ENCODE results near the gene HYAL1. TPM values are rescaled to one million over a fixed set of nuclear protein-coding genes. Genes with fewer than 3 reads are reported as not detected.

HYAL1 gene
- total RNA-seq, 1 donor from 2014 or later, result 0.47 TPM

DNA sequence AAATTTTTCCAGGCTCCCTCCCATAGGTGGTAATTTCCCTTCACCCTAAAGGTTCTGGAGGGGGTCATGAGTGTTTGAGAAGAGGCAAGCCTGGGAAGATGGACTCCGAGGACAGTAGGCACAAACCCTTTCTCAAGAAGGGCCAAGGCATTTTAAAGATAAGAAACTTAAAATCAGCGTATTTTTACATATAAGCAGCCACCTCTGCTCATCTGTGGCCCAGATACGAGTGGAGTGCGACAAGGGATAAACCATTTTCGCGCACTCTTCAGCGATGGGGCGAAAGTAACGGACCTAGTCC is 36.7 kb upstream of the HYAL1 start:
- ChIA-PET POLR2A (interaction anchor here (0.6 to 6.5 kb wide), 13 partner anchors 8 to 1886 kb away, joined by 3 to 195 read pairs (median 6); partner anchors contain the start of genes CYB561D2, GNAI2, HEMK1 and HYAL2), CTCF (interaction anchor here (0.9 to 1.8 kb wide), 2 partner anchors 10 to 19 kb away, joined by 3 to 6 read pairs; partner anchors contain the start of genes CYB561D2 and NPRL2)
- peak overlapping the region; percentile 95 for H3K4me3 Mint-ChIP-seq
- H3K9me3 Mint-ChIP-seq, result no peaks in the 10 kb centered on the region
- TF ChIP-seq, protein P1, sequence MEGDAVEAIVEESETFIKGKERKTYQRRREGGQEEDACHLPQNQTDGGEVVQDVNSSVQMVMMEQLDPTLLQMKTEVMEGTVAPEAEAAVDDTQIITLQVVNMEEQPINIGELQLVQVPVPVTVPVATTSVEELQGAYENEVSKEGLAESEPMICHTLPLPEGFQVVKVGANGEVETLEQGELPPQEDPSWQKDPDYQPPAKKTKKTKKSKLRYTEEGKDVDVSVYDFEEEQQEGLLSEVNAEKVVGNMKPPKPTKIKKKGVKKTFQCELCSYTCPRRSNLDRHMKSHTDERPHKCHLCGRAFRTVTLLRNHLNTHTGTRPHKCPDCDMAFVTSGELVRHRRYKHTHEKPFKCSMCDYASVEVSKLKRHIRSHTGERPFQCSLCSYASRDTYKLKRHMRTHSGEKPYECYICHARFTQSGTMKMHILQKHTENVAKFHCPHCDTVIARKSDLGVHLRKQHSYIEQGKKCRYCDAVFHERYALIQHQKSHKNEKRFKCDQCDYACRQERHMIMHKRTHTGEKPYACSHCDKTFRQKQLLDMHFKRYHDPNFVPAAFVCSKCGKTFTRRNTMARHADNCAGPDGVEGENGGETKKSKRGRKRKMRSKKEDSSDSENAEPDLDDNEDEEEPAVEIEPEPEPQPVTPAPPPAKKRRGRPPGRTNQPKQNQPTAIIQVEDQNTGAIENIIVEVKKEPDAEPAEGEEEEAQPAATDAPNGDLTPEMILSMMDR (IDR thresholded peaks at IDR 0.05), result no peak
- intact Hi-C loops (cut with micrococcal nuclease), result loop anchor here (1.0 kb wide), 1 partner anchor 10 kb away; the partner anchor contains the start of genes CYB561D2 and NPRL2
- no peaks in the 10 kb centered on the region for H3K27me3 Mint-ChIP-seq
- peaks cover 55% of the 10 kb centered on the region for H3K4me1 Mint-ChIP-seq
- peaks cover 10% of the 10 kb centered on the region for H3K36me3 Mint-ChIP-seq (ENCODE audit: low read depth)
- ATAC-seq (ENCODE audit: low read depth) (no peak), DNase-seq (no peak)
- peak overlapping the region; percentile 98 for H3K27ac Mint-ChIP-seq

DNA sequence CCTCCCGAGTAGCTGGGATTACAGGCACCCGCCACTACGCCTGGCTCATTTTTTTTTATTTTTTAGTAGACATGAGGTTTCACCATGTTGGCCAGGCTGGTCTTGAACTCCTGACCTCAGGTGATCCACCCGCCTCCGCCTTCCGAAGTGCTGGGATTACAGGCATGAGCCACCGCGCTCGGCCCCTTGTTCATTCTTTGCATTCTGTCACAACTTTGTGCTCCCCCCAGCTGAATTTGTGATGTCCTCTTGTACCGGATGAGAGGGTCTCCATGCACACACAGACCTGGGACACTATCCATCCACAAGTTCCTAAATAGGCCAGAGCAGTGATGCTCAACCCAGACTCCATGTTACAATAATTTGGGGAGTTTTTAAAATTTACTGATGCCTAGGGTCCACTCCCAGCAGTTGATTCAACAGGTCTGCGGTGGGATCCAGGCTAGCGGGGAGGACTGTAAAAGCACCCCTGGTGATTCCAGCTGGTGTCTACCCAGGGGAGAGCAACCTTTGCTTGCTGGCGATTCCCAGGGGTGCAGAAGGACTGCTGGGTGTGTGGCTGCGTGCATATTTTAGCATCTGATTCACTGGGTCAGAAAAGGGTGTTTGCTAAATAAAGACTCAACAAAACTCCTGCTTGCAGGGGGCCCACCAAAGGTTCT is 36.2 kb upstream of the HYAL1 start:
- DNase-seq (no peak), ATAC-seq (ENCODE audit: low read depth) (no peak)
- TF ChIP-seq, protein P1 (IDR thresholded peaks at IDR 0.05), result no peak
- H3K36me3 Mint-ChIP-seq (ENCODE audit: low read depth), result peaks cover 10% of the 10 kb centered on the region
- no peaks in the 10 kb centered on the region for H3K9me3 Mint-ChIP-seq
- H3K4me3 Mint-ChIP-seq, result peak overlapping the region; percentile 95
- no peaks in the 10 kb centered on the region for H3K27me3 Mint-ChIP-seq
- intact Hi-C loops (cut with micrococcal nuclease), result loop anchor here (1.0 kb wide), 1 partner anchor 11 kb away; the partner anchor contains the start of genes CYB561D2 and NPRL2
- peaks cover 57% of the 10 kb centered on the region for H3K4me1 Mint-ChIP-seq
- H3K27ac Mint-ChIP-seq, result peak overlapping the region; percentile 98
- CTCF ChIA-PET, result interaction anchor here (1.8 kb wide), 1 partner anchor 11 kb away, joined by 6 read pairs; the partner anchor contains the start of genes CYB561D2 and NPRL2
- POLR2A ChIA-PET, result interaction anchor here (0.7 to 6.5 kb wide), 9 partner anchors 9 to 1328 kb away, joined by 5 to 195 read pairs (median 9); partner anchors contain the start of genes CYB561D2, HEMK1, HYAL2 and HYAL3

DNA sequence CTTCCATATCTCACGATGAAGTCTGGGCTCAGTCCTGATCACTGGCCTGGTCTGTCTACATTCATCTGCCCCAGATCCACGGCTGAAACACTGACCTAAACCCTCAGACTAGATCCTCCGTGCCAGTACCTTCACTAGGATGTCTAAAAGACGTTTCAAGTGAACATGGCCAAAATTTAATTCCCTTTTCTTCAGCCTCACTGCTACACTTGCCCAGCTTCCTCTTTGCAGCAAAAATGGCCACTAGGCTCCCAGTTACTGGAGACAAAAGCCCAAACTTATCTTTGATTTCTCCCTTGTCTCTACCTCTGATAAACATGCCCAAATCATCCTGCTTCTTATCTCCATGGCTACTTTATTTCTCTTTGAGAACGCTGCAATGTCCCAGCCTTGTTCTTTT is 35.6 kb upstream of the HYAL1 start:
- ChIA-PET CTCF (interaction anchor here (3.8 kb wide), 1 partner anchor 9 kb away, joined by 16 read pairs; no protein-coding TSS in a partner anchor), POLR2A (interaction anchor here (0.6 to 6.5 kb wide), 12 partner anchors 9 to 1615 kb away, joined by 3 to 195 read pairs (median 7); partner anchors contain the start of genes CYB561D2, HYAL2, HYAL3 and NAA80)
- Mint-ChIP-seq H3K27ac (peak overlapping the region; percentile 98), H3K27me3 (no peaks in the 10 kb centered on the region), H3K4me1 (peaks cover 62% of the 10 kb centered on the region), H3K9me3 (no peaks in the 10 kb centered on the region), H3K4me3 (peak overlapping the region; percentile 95), H3K36me3 (ENCODE audit: low read depth) (peaks cover 14% of the 10 kb centered on the region)
- TF ChIP-seq, protein P1 (IDR thresholded peaks at IDR 0.05), result no peak
- intact Hi-C loops (cut with micrococcal nuclease), result no loop called here
- ATAC-seq (ENCODE audit: low read depth) (no peak), DNase-seq (no peak)

DNA sequence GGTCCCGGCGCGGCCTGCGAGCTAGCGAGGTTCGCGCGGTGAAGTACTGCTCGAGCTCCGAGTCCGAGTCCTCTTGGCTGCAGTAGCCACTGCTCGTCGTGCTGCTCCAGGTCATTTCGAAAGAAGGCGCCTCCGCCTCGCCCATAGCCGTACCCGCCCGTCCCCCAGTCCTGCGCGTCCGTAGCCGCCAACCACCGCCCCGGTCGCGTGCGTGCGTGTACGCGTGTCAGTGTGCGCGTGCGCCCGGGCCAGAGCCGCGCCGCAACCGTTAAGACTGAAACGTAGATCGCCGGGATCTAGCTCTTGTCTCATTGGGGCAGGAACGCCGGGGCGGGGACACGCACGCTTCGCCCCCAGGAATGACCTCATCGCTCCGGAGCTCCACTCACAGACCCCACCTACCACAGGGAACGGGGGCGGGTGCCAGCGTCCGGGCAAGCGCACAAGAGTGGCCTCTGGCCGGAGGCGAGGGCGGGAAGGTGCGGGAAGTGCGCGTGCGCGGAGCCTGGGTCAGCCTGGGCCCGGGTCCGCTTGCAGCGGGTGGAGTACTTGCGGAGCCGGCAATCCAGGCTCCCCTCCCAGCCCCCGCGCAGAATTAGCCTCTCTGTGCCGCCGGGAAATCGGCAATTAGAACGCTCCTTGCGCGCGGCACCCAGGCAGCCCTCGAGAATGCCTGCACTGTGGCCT is 33.9 kb upstream of the HYAL1 start:
- DNase-seq, result peak; percentile 90
- Mint-ChIP-seq H3K27me3 (no peaks in the 10 kb centered on the region), H3K27ac (peak overlapping the region; percentile 98), H3K9me3 (no peaks in the 10 kb centered on the region), H3K4me3 (peak overlapping the region; percentile 95), H3K36me3 (ENCODE audit: low read depth) (peaks cover 20% of the 10 kb centered on the region), H3K4me1 (peaks cover 66% of the 10 kb centered on the region)
- CTCF ChIA-PET, result interaction anchor here (0.7 to 3.8 kb wide), 8 partner anchors 9 to 143 kb away, joined by 3 to 16 read pairs (median 6); partner anchors contain the start of genes CYB561D2, HYAL2, HYAL3 and NAA80
- peak; percentile 83 for ATAC-seq (ENCODE audit: low read depth)
- intact Hi-C loops (cut with micrococcal nuclease), result loop anchor here (1.0 to 2.0 kb wide), 4 partner anchors 9 to 38 kb away; partner anchors contain the start of genes HYAL3, NAA80, TMEM115 and TUSC2
- TF ChIP-seq, protein P1 (IDR thresholded peaks at IDR 0.05), result no peak
- POLR2A ChIA-PET, result interaction anchor here (0.5 to 6.5 kb wide), 35 partner anchors 8 to 1835 kb away, joined by 3 to 195 read pairs (median 5); partner anchors contain the start of genes C3orf18, CISH, CYB561D2 and DCAF1
